Keratinocyte (primary cell): Measurements from ENCODE around the gene CCDC148. TPM values are rescaled to one million over a fixed set of nuclear protein-coding genes. Genes with fewer than 3 reads are reported as not detected.

Experiments used
- DNase-seq: peaks from one replicate; pipeline ENCODE4 v3.0.0-alpha.2; 2011; ENCODE audit warnings: low read depth, missing footprints, low spot score
- FAIRE-seq: peaks from 2 replicates; lab custom pipeline; 2011; peaks lifted over from hg19 to GRCh38; lab: Jason Lieb, UNC
- H2AFZ ChIP-seq: 2 replicates; pipeline ENCODE4 v1.6.0; 2012; ENCODE audit warnings: low read length, control low read depth, inconsistent platforms; ENCODE audit not compliant: control insufficient read depth
- H3K27ac ChIP-seq: 2 replicates; pipeline ENCODE4 v1.5.1; 2011; ENCODE audit warnings: low read length; ENCODE audit not compliant: control insufficient read depth, insufficient read depth
- H3K27me3 ChIP-seq: 3 replicates; pipeline ENCODE4 v1.6.0; 2011; ENCODE audit warnings: low read length; ENCODE audit not compliant: control insufficient read depth, insufficient read depth; ENCODE audit errors: extremely low read depth
- H3K36me3 ChIP-seq, 2 experiments: 2 replicates in 1 of 2; 3 replicates in 1 of 2; pipeline ENCODE4 v1.5.1; 2011; ENCODE audit warnings: low read length in 2 of 2, mild to moderate bottlenecking in 1 of 2; ENCODE audit not compliant: control insufficient read depth in 2 of 2, insufficient read depth in 2 of 2; ENCODE audit errors: extremely low read depth in 1 of 2
- H3K4me1 ChIP-seq: 3 replicates; pipeline ENCODE4 v1.5.1; 2011; ENCODE audit warnings: low read length; ENCODE audit not compliant: control insufficient read depth, insufficient read depth; ENCODE audit errors: extremely low read depth
- H3K4me2 ChIP-seq: 3 replicates; pipeline ENCODE4 v1.6.0; 2011; ENCODE audit warnings: low read depth, low read length; ENCODE audit not compliant: control insufficient read depth, insufficient read depth; ENCODE audit errors: extremely low read depth
- H3K4me3 ChIP-seq, 3 experiments: fragments of 200-600 bp in 1 of 3; sonication (generic) in 1 of 3; 2 replicates in 2 of 3; 3 replicates in 1 of 3; pipeline ENCODE4 v1.5.1; 2011 to 2016; ENCODE audit warnings: low read length in 3 of 3, mild to moderate bottlenecking in 3 of 3, control low read depth in 2 of 3, inconsistent platforms in 1 of 3, low read depth in 1 of 3, mixed read lengths in 1 of 3, mixed run types in 1 of 3, moderate library complexity in 1 of 3; ENCODE audit not compliant: control insufficient read depth in 2 of 3, insufficient read depth in 2 of 3; ENCODE audit errors: extremely low read depth in 1 of 3
- H3K79me2 ChIP-seq: 2 replicates; pipeline ENCODE4 v1.6.0; 2012; ENCODE audit warnings: low read length; ENCODE audit not compliant: control insufficient read depth, insufficient read depth
- H3K9ac ChIP-seq: 3 replicates; pipeline ENCODE4 v1.6.0; 2011; ENCODE audit warnings: low read length; ENCODE audit not compliant: control insufficient read depth, insufficient read depth; ENCODE audit errors: extremely low read depth
- H3K9me1 ChIP-seq: 3 replicates; pipeline ENCODE4 v1.6.0; 2011; ENCODE audit warnings: low read length; ENCODE audit not compliant: control insufficient read depth, insufficient read depth; ENCODE audit errors: extremely low read depth
- H3K9me3 ChIP-seq: 2 replicates; pipeline ENCODE4 v1.5.1; 2012; ENCODE audit warnings: low read depth, low read length; ENCODE audit not compliant: control insufficient read depth
- H4K20me1 ChIP-seq: 3 replicates; pipeline ENCODE4 v1.6.0; 2011; ENCODE audit warnings: low read length; ENCODE audit not compliant: control insufficient read depth, insufficient read depth; ENCODE audit errors: extremely low read depth
- EZH2 ChIP-seq: IDR thresholded peaks from one replicate; pipeline ENCODE4 v1.6.1; 2012; ENCODE audit warnings: inconsistent platforms, mild to moderate bottlenecking, low read length, moderate library complexity
- dilution Hi-C: fragments of 300-500 bp; cut with MboI; formaldehyde crosslinking; loops from one replicate; pipeline ENCODE4 v1.7.0; 2020; ENCODE audit warnings: low sequenced_read_pairs; ENCODE audit not compliant: extremely low pct_ligation_motif_present
- polyA plus RNA-seq, 5 experiments: library from polyadenylated mRNA; depleted of rRNA in 3 of 5; stranded (reverse) in 3 of 5; stranded (forward) in 1 of 5; unstranded in 1 of 5; fragments of >200 nt; gene quantifications; 1 replicate in 1 of 5; 2 replicates in 3 of 5; 3 replicates in 1 of 5; pipeline versions ENCODE4 v1.2.1 to v1.2.3, GENCODE V29; 2011 to 2012; ENCODE audit warnings: missing spikeins in 2 of 5, low read depth in 1 of 5, low replicate concordance in 1 of 5
- TF ChIP-seq, protein P1 (sequence below), 3 experiments: IDR thresholded peaks in 1 of 3; conservative IDR thresholded peaks in 1 of 3; optimal IDR thresholded peaks in 1 of 3; 2 replicates in 2 of 3; 3 replicates in 1 of 3; pipeline versions ENCODE3 to v1.5.1; 2011; ENCODE audit warnings: low read length in 3 of 3, mild to moderate bottlenecking in 3 of 3, moderate library complexity in 2 of 3, control low read depth in 1 of 3, inconsistent platforms in 1 of 3; ENCODE audit not compliant: insufficient read depth in 2 of 3; ENCODE audit errors: extremely low read depth in 1 of 3

The CCDC148 gene
- polyA plus RNA-seq, 1 donor (not counting 4 experiments of a cell fraction or from before 2014, with no cell fraction given), result 0.39 TPM

DNA sequence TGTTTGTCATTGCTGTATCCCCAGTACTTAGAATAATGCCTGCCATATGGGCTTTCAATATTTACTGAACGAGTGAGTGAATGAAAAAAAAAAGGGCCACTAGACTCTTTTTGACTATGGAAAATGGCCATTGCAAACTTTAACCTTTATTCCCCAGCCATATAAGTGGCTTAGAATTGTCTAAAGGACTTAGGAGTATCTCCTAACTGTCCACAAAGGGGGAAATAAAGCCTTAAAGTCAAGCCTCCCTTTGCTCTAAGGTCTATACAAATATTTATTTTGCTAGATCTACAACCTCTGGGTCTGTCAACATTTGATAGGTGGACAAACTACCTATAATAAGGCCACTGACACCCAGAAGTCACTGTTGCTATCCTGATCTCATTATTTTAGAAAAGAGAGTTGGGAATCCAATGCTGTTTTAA, 329.2 kb downstream of the CCDC148 start:
- no peak overlapping the region for H3K4me3 ChIP-seq
- H3K36me3 ChIP-seq, result no peaks in the 10 kb centered on the region
- dilution Hi-C loops, result no loop called here
- no peak overlapping the region for H2AFZ ChIP-seq
- H3K4me1 ChIP-seq, result no peaks in the 10 kb centered on the region
- DNase-seq (no peak), FAIRE-seq (no peak)
- no peak overlapping the region for H3K27ac ChIP-seq
- H3K27me3 ChIP-seq, result peaks cover 21% of the 10 kb centered on the region
- TF ChIP-seq EZH2, result no peak
- TF ChIP-seq, protein P1, sequence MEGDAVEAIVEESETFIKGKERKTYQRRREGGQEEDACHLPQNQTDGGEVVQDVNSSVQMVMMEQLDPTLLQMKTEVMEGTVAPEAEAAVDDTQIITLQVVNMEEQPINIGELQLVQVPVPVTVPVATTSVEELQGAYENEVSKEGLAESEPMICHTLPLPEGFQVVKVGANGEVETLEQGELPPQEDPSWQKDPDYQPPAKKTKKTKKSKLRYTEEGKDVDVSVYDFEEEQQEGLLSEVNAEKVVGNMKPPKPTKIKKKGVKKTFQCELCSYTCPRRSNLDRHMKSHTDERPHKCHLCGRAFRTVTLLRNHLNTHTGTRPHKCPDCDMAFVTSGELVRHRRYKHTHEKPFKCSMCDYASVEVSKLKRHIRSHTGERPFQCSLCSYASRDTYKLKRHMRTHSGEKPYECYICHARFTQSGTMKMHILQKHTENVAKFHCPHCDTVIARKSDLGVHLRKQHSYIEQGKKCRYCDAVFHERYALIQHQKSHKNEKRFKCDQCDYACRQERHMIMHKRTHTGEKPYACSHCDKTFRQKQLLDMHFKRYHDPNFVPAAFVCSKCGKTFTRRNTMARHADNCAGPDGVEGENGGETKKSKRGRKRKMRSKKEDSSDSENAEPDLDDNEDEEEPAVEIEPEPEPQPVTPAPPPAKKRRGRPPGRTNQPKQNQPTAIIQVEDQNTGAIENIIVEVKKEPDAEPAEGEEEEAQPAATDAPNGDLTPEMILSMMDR (optimal IDR thresholded peaks at IDR 0.05 in 1 of 3, IDR thresholded peaks at IDR 0.05 in 1 of 3, conservative IDR thresholded peaks at IDR 0.05 in 1 of 3; ENCODE audit: extremely low read depth in 1 of 3, insufficient read depth in 2 of 3, low read length in 3 of 3), result no peak
- no peaks in the 10 kb centered on the region for H3K79me2 ChIP-seq
- no peaks in the 10 kb centered on the region for H4K20me1 ChIP-seq
- no peak overlapping the region for H3K9ac ChIP-seq
- H3K9me1 ChIP-seq, result no peaks in the 10 kb centered on the region
- no peaks in the 10 kb centered on the region for H3K9me3 ChIP-seq
- no peak overlapping the region for H3K4me2 ChIP-seq

DNA sequence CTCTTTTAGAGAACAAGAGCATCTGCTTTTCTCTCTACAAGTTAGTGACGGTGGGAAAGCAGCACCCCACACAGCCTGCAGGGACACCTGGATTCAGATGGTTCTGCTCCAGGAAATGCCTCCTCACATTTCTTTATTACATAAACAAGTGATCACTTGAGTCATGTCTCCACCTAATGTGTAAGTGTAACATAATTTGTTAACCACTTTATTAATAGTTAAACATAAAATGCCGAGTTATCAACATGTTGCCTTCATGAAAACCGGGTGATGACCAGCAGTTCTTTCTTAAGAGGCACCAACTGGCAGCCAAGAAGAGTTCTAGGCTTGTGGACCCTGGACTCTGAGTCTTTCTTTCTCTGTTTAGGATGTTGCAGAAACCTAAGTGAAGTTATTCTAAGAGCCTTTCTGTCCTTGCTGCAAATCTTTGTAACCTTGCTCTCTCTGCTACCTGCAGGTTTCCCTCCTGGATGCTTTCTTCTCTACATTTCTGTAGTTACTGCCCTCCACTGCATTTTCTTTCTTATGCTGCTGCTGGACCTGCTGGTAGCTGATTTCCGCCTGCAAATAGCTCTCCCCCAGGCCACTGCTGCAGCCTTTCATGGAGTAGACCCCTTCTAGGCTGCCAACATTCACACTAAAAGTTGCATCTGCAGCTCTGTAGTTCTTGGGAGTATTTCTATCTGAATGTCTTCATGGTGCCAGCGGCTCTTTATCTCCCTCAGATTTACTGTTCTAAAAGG, 330.6 kb downstream of the CCDC148 start:
- no peaks in the 10 kb centered on the region for H3K9me3 ChIP-seq
- no peak overlapping the region for H3K4me3 ChIP-seq
- FAIRE-seq (no peak), DNase-seq (no peak)
- H3K9ac ChIP-seq, result no peak overlapping the region
- H3K27ac ChIP-seq, result no peak overlapping the region
- dilution Hi-C loops, result no loop called here
- TF ChIP-seq, protein P1 (optimal IDR thresholded peaks at IDR 0.05 in 1 of 3, IDR thresholded peaks at IDR 0.05 in 1 of 3, conservative IDR thresholded peaks at IDR 0.05 in 1 of 3; ENCODE audit: extremely low read depth in 1 of 3, insufficient read depth in 2 of 3, low read length in 3 of 3), result no peak
- TF ChIP-seq EZH2, result no peak
- H3K79me2 ChIP-seq, result no peaks in the 10 kb centered on the region
- no peaks in the 10 kb centered on the region for H3K9me1 ChIP-seq
- H3K4me1 ChIP-seq, result no peaks in the 10 kb centered on the region
- no peak overlapping the region for H3K4me2 ChIP-seq
- H2AFZ ChIP-seq, result no peak overlapping the region
- peaks cover 16% of the 10 kb centered on the region for H3K27me3 ChIP-seq
- H4K20me1 ChIP-seq, result no peaks in the 10 kb centered on the region
- no peaks in the 10 kb centered on the region for H3K36me3 ChIP-seq
